Endothelial cell of umbilical vein (primary cell): ENCODE data around the gene AK5. TPM values are rescaled to one million over a fixed set of nuclear protein-coding genes. Genes with fewer than 3 reads are reported as not detected.

ENCODE experiments used
- BruUV-seq: library from RNA; stranded (reverse); fragments of 400-500 nt; replicated peaks from 2 replicates; lab custom pipeline; 2021; lab: Mats Ljungman, UMichigan
- CTCF ChIA-PET: fragments of 300-600, 350-600 bp; sonication (Branson Sonifier 250); formaldehyde crosslinking; loops from one replicate; lab custom pipeline; 2021; ENCODE audit warnings: antibody characterized with exemption, inconsistent platforms; lab: Charles Lee
- POLR2A ChIA-PET: fragments of 300-600, 350-600 bp; sonication (Branson Sonifier 250); formaldehyde crosslinking; loops from one replicate; lab custom pipeline; 2021; ENCODE audit warnings: antibody characterized with exemption, inconsistent platforms; lab: Charles Lee
- DNase-seq: peaks from one replicate; pipeline ENCODE4 v3.0.0-alpha.2; 2011; ENCODE audit warnings: low read depth, low spot score
- FAIRE-seq: peaks from 2 replicates; lab custom pipeline; 2011; peaks lifted over from hg19 to GRCh38; lab: Jason Lieb, UNC
- H2AFZ ChIP-seq: 2 replicates; pipeline ENCODE4 v1.6.0; 2012; ENCODE audit warnings: low read depth, low read length, control low read depth, inconsistent platforms
- H3K27ac ChIP-seq: 2 replicates; pipeline ENCODE4 v1.5.1; 2011; ENCODE audit warnings: low read depth, mild to moderate bottlenecking, control low read depth, low read length, moderate library complexity; ENCODE audit not compliant: insufficient read depth
- H3K27me3 ChIP-seq, 2 experiments: 2 replicates each; pipeline versions ENCODE4 v1.6.0 to v1.6.1; 2011; ENCODE audit warnings: low read length in 2 of 2, mixed read lengths in 1 of 2; ENCODE audit not compliant: control insufficient read depth in 2 of 2, insufficient read depth in 2 of 2
- H3K36me3 ChIP-seq, 2 experiments: 2 replicates in 1 of 2; 3 replicates in 1 of 2; pipeline ENCODE4 v1.5.1; 2011; ENCODE audit warnings: low read length in 2 of 2, mild to moderate bottlenecking in 1 of 2, moderate library complexity in 1 of 2; ENCODE audit not compliant: control insufficient read depth in 2 of 2, insufficient read depth in 2 of 2; ENCODE audit errors: extremely low read depth in 1 of 2
- H3K4me1 ChIP-seq: 3 replicates; pipeline ENCODE4 v1.5.1; 2011; ENCODE audit warnings: mild to moderate bottlenecking, low read length; ENCODE audit not compliant: control insufficient read depth, insufficient read depth; ENCODE audit errors: extremely low read depth
- H3K4me2 ChIP-seq: 2 replicates; pipeline ENCODE4 v1.6.1; 2011; ENCODE audit warnings: low read length, control low read depth, mixed read lengths; ENCODE audit not compliant: insufficient read depth
- H3K4me3 ChIP-seq, 3 experiments: fragments of 200-600 bp in 1 of 3; sonication (generic), shearing (Covaris generic) in 1 of 3; replicated peaks in 1 of 3; 2 replicates each; pipeline ENCODE4 v1.5.1; 2011 to 2016; ENCODE audit warnings: control low read depth in 3 of 3, low read length in 3 of 3, mild to moderate bottlenecking in 2 of 3, inconsistent platforms in 1 of 3, low read depth in 1 of 3, moderate library complexity in 1 of 3; ENCODE audit not compliant: insufficient read depth in 1 of 3
- H3K79me2 ChIP-seq: 2 replicates; pipeline ENCODE4 v1.6.0; 2012; ENCODE audit warnings: low read length, inconsistent platforms; ENCODE audit not compliant: control insufficient read depth, insufficient read depth
- H3K9ac ChIP-seq: replicated peaks from 2 replicates; pipeline ENCODE3; 2011; ENCODE audit warnings: low read length, control low read depth; ENCODE audit not compliant: insufficient read depth; ENCODE audit errors: extremely low read depth
- H3K9me1 ChIP-seq: replicated peaks from 3 replicates; pipeline ENCODE4 v1.6.0; 2011; ENCODE audit warnings: mild to moderate bottlenecking, low read length; ENCODE audit not compliant: control insufficient read depth, insufficient read depth; ENCODE audit errors: extremely low read depth
- H3K9me3 ChIP-seq: replicated peaks from 2 replicates; pipeline ENCODE4 v1.5.1; 2012; ENCODE audit warnings: low read length, inconsistent platforms; ENCODE audit not compliant: control insufficient read depth, insufficient read depth
- H4K20me1 ChIP-seq: replicated peaks from 2 replicates; pipeline ENCODE3; 2011; ENCODE audit warnings: mild to moderate bottlenecking, low read length; ENCODE audit not compliant: control insufficient read depth, insufficient read depth; ENCODE audit errors: extremely low read depth
- CTCF ChIP-seq, 2 donors: IDR thresholded peaks; 1 replicate in 1 of 2; 2 replicates in 1 of 2; pipeline ENCODE4 v1.5.1; 2011; ENCODE audit warnings: low read length in 2 of 2, mild to moderate bottlenecking in 2 of 2, moderate library complexity in 2 of 2, control low read depth in 1 of 2, inconsistent platforms in 1 of 2, low read depth in 1 of 2; ENCODE audit not compliant: insufficient read depth in 1 of 2; ENCODE audit errors: extremely low read depth in 1 of 2
- EZH2 ChIP-seq: IDR thresholded peaks from 2 replicates; pipeline ENCODE4 v1.6.1; 2012; ENCODE audit warnings: borderline replicate concordance, low read depth, mild to moderate bottlenecking, moderate library complexity, low read length, inconsistent platforms; ENCODE audit not compliant: severe bottlenecking
- FOS ChIP-seq: IDR thresholded peaks from 2 replicates; pipeline ENCODE4 v1.6.1; 2011; ENCODE audit warnings: mild to moderate bottlenecking, low read length, moderate library complexity, borderline replicate concordance; ENCODE audit not compliant: insufficient read depth
- GATA2 ChIP-seq: IDR thresholded peaks from 2 replicates; pipeline ENCODE4 v1.7.0; 2011; ENCODE audit warnings: low read depth, mild to moderate bottlenecking, moderate library complexity, mixed read lengths, low read length; ENCODE audit not compliant: insufficient read length, insufficient read depth
- JUN ChIP-seq: IDR thresholded peaks from 2 replicates; pipeline ENCODE4 v1.6.1; 2011; ENCODE audit warnings: borderline replicate concordance, low read depth; ENCODE audit not compliant: insufficient read length, insufficient read depth
- MAX ChIP-seq: IDR thresholded peaks from 2 replicates; pipeline ENCODE4 v1.6.1; 2011; ENCODE audit not compliant: insufficient read depth, insufficient read length
- MYC ChIP-seq: IDR thresholded peaks from one replicate; pipeline ENCODE4 v1.6.1; 2011; ENCODE audit warnings: mild to moderate bottlenecking, low read depth, low read length
- POLR2A ChIP-seq: IDR thresholded peaks from 2 replicates; pipeline ENCODE4 v1.6.1; 2012; ENCODE audit warnings: low read depth, mild to moderate bottlenecking, control low read depth, low read length
- POLR2AphosphoS5 ChIP-seq: IDR thresholded peaks from 2 replicates; pipeline ENCODE4 v1.6.1; 2012; ENCODE audit warnings: low read depth, mild to moderate bottlenecking, control low read depth, low read length, moderate library complexity; ENCODE audit not compliant: insufficient read depth
- dilution Hi-C: fragments of 300-500 bp; cut with MboI; formaldehyde crosslinking; loops from one replicate; pipeline ENCODE4 v1.15.0; 2019; ENCODE audit warnings: low sequenced_read_pairs; ENCODE audit not compliant: extremely low pct_ligation_motif_present
- intact Hi-C: fragments of 100-400 bp; cut with micrococcal nuclease; formaldehyde crosslinking; loops from one replicate; pipeline ENCODE4 v1.10.0; 2022
- polyA plus RNA-seq, 4 experiments: library from polyadenylated mRNA; depleted of rRNA in 3 of 4; stranded (reverse) in 3 of 4; unstranded in 1 of 4; fragments of >200 nt; gene quantifications; 2 replicates each; pipeline versions ENCODE4 v1.2.1 to v1.2.3, GENCODE V29; 2011 to 2012; ENCODE audit warnings: missing spikeins in 1 of 4
- total RNA-seq: library from RNA; stranded (reverse); gene quantifications from 2 replicates; pipeline ENCODE4 v1.2.3, GENCODE V29; 2021

AK5 gene
- total and polyA plus RNA-seq, 2 donors (not counting 3 experiments of a cell fraction or from before 2014, with no cell fraction given): 5.0 to 7.5 TPM

GRCh38 chr1:77471691-77472090 is 189.9 kb downstream of the AK5 start:
- Histone ChIP-seq H3K79me2 (no peaks in the 10 kb centered on the region), H3K9me3 (no peaks in the 10 kb centered on the region), H3K4me3 (no peak overlapping the region), H3K4me2 (no peak overlapping the region), H4K20me1 (no peaks in the 10 kb centered on the region), H2AFZ (no peak overlapping the region), H3K27me3 (no peaks in the 10 kb centered on the region), H3K36me3 (no peaks in the 10 kb centered on the region), H3K27ac (no peak overlapping the region), H3K4me1 (no peaks in the 10 kb centered on the region), H3K9ac (no peak overlapping the region), H3K9me1 (no peaks in the 10 kb centered on the region)
- ChIA-PET POLR2A (no interaction called here), CTCF (no interaction called here)
- dilution Hi-C loops (no loop called here), intact Hi-C loops (no loop called here)
- no peak for TF ChIP-seq EZH2
- TF ChIP-seq CTCF (IDR thresholded peaks at IDR 0.05; ENCODE audit: extremely low read depth in 1 of 2, insufficient read depth in 1 of 2, low read depth in 1 of 2, low read length in 2 of 2): no peak
- TF ChIP-seq MAX: no peak
- no peak for TF ChIP-seq FOS
- no peak for TF ChIP-seq POLR2AphosphoS5
- no peak for TF ChIP-seq JUN
- no peak for TF ChIP-seq MYC
- TF ChIP-seq POLR2A: no peak
- no peak for TF ChIP-seq GATA2
- no peak for FAIRE-seq
- DNase-seq: no peak
- no TSS peak for BruUV-seq
